OCI-LY1 (cell line): Measurements from ENCODE around the gene ADAMTSL3.

Source experiments
- H2AFZ ChIP-seq: fragments of 200-600 bp; sonication (generic), shearing (Covaris generic); 2 replicates; pipeline ENCODE4 v1.6.0; 2014; ENCODE audit warnings: antibody characterized with exemption, mild to moderate bottlenecking, low read length
- H3F3A ChIP-seq: fragments of 200-600 bp; sonication (generic), shearing (Covaris generic); 2 replicates; pipeline ENCODE4 v1.6.0; 2014; ENCODE audit warnings: mild to moderate bottlenecking, antibody characterized with exemption, low read length, moderate library complexity; ENCODE audit not compliant: insufficient read depth
- H3K27ac ChIP-seq: fragments of 200-600 bp; sonication (generic); 2 replicates; pipeline ENCODE4 v1.5.1; 2014; ENCODE audit warnings: low read length, mixed run types, mild to moderate bottlenecking, low read depth; ENCODE audit not compliant: poor library complexity, severe bottlenecking
- H3K27me3 ChIP-seq: fragments of 200-600 bp; sonication (generic); 2 replicates; pipeline ENCODE4 v1.6.0; 2014; ENCODE audit warnings: antibody characterized with exemption, mild to moderate bottlenecking, low read length, moderate library complexity; ENCODE audit not compliant: insufficient read depth
- H3K36me3 ChIP-seq: fragments of 200-600 bp; sonication (generic); 2 replicates; pipeline ENCODE4 v1.6.1; 2014; ENCODE audit warnings: mild to moderate bottlenecking, antibody characterized with exemption, low read length, moderate library complexity, mixed read lengths; ENCODE audit not compliant: insufficient read depth
- H3K4me1 ChIP-seq: fragments of 200-600 bp; sonication (generic); 2 replicates; pipeline ENCODE4 v1.5.1; 2014; ENCODE audit warnings: mild to moderate bottlenecking, low read length, moderate library complexity; ENCODE audit not compliant: insufficient read depth, severe bottlenecking
- H3K4me2 ChIP-seq: fragments of 200-600 bp; sonication (generic), shearing (Covaris generic); 2 replicates; pipeline ENCODE4 v1.6.1; 2014; ENCODE audit warnings: low read length
- H3K4me3 ChIP-seq: fragments of 200-600 bp; sonication (generic); 2 replicates; pipeline ENCODE4 v1.5.1; 2014; ENCODE audit warnings: low read length, low read depth, mild to moderate bottlenecking, mixed read lengths; ENCODE audit not compliant: poor library complexity, severe bottlenecking
- H3K79me2 ChIP-seq: fragments of 200-600 bp; shearing (Covaris generic); 2 replicates; pipeline ENCODE4 v1.6.1; 2016; ENCODE audit warnings: mixed run types, low read length, mixed read lengths; ENCODE audit not compliant: insufficient read depth
- H3K9ac ChIP-seq: fragments of 200-600 bp; sonication (generic), shearing (Covaris generic); 2 replicates; pipeline ENCODE4 v1.6.1; 2014; ENCODE audit warnings: mild to moderate bottlenecking, low read length, mixed read lengths
- H3K9me2 ChIP-seq: fragments of 200-600 bp; sonication (generic), shearing (Covaris generic); 2 replicates; pipeline ENCODE4 v1.6.1; 2014; ENCODE audit warnings: low read depth, mild to moderate bottlenecking, low read length, mixed read lengths
- H3K9me3 ChIP-seq: fragments of 200-600 bp; shearing (Covaris generic); 2 replicates; pipeline ENCODE4 v1.6.1; 2014; ENCODE audit warnings: low read length, mixed read lengths
- H4K20me1 ChIP-seq: fragments of 200-600 bp; sonication (generic), shearing (Covaris generic); 2 replicates; pipeline ENCODE4 v1.6.0; 2016; ENCODE audit warnings: mild to moderate bottlenecking, low read length; ENCODE audit not compliant: insufficient read depth
- EZH2 ChIP-seq: fragments of 200-600 bp; sonication (generic), shearing (Covaris generic); IDR thresholded peaks from 2 replicates; pipeline ENCODE4 v1.8.0; 2017; ENCODE audit warnings: borderline replicate concordance, mixed run types, mild to moderate bottlenecking, antibody characterized with exemption, low read length, moderate library complexity, mixed read lengths
- TF ChIP-seq, protein P1 (sequence below): fragments of 200-600 bp; sonication (generic), shearing (Covaris generic); IDR thresholded peaks from 2 replicates; pipeline ENCODE4 v1.5.1; 2017; ENCODE audit warnings: mild to moderate bottlenecking, antibody characterized with exemption, low read length, moderate library complexity, mixed read lengths

ADAMTSL3 gene

DNA sequence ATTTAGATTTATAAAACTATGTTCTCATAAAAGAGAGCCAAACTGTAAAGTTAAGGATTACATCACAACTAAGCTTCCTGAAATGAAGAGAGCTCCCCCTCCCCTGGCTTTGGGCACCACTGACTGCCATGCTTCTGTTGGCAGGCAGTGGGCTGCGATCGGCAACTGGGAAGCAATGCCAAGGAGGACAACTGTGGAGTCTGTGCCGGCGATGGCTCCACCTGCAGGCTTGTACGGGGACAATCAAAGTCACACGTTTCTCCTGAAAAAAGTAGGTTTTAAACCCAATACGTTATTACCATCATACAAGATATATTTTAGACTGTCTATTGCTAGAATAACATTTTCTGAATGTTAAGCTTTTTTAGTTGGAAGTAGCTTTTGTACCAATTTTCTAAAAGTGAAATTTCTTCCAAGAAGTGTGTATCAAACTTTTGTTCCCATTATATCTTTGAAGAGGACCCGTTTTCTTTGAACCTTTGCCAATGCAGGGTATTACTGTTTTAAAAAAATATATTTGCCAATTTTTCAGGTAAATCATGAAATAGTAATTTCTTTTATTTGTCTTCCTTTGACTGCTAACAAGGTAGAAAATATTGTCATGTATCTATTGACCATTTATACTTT lies 184.1 kb downstream of the ADAMTSL3 start:
- Histone ChIP-seq H3K9ac (no peak overlapping the region), H3K36me3 (no peaks in the 10 kb centered on the region), H3K4me1 (no peaks in the 10 kb centered on the region), H3F3A (no peaks in the 10 kb centered on the region), H3K4me2 (no peak overlapping the region), H2AFZ (no peak overlapping the region), H4K20me1 (no peaks in the 10 kb centered on the region), H3K27me3 (no peaks in the 10 kb centered on the region), H3K4me3 (no peak overlapping the region), H3K9me3 (no peaks in the 10 kb centered on the region), H3K79me2 (no peaks in the 10 kb centered on the region), H3K27ac (no peak overlapping the region), H3K9me2 (no peaks in the 10 kb centered on the region)
- TF ChIP-seq, protein P1, sequence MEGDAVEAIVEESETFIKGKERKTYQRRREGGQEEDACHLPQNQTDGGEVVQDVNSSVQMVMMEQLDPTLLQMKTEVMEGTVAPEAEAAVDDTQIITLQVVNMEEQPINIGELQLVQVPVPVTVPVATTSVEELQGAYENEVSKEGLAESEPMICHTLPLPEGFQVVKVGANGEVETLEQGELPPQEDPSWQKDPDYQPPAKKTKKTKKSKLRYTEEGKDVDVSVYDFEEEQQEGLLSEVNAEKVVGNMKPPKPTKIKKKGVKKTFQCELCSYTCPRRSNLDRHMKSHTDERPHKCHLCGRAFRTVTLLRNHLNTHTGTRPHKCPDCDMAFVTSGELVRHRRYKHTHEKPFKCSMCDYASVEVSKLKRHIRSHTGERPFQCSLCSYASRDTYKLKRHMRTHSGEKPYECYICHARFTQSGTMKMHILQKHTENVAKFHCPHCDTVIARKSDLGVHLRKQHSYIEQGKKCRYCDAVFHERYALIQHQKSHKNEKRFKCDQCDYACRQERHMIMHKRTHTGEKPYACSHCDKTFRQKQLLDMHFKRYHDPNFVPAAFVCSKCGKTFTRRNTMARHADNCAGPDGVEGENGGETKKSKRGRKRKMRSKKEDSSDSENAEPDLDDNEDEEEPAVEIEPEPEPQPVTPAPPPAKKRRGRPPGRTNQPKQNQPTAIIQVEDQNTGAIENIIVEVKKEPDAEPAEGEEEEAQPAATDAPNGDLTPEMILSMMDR: peak; percentile 43; the same call in 1 of the 2 replicates
- TF ChIP-seq EZH2: no peak

DNA sequence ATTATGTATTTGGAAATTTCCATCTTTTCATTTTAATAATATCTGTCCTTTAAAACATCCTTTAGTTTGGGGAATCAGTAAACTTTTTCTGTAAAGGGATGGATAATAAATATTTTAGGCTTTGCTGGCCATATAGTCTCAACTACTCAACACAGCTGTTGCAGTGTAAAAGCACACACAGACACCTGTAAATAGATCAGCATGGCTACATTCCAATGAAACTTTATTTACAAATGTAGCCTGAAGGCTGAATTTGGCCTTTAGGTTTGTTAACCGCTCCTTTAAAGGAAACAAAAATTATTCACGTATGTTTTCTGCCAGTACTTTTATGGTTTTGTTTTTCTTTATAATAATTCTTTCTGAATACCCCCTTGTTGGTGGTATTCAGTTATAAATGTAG lies 184.8 kb downstream of the ADAMTSL3 start:
- H4K20me1 ChIP-seq: no peaks in the 10 kb centered on the region
- H3K9me2 ChIP-seq: no peaks in the 10 kb centered on the region
- no peaks in the 10 kb centered on the region for H3F3A ChIP-seq
- no peak overlapping the region for H3K4me3 ChIP-seq
- H3K27me3 ChIP-seq: no peaks in the 10 kb centered on the region
- H3K4me1 ChIP-seq: no peaks in the 10 kb centered on the region
- H3K27ac ChIP-seq: no peak overlapping the region
- no peaks in the 10 kb centered on the region for H3K36me3 ChIP-seq
- H3K9ac ChIP-seq: no peak overlapping the region
- no peaks in the 10 kb centered on the region for H3K79me2 ChIP-seq
- TF ChIP-seq, protein P1: no peak
- no peak for TF ChIP-seq EZH2
- H2AFZ ChIP-seq: no peak overlapping the region
- H3K9me3 ChIP-seq: no peaks in the 10 kb centered on the region
- no peak overlapping the region for H3K4me2 ChIP-seq

DNA sequence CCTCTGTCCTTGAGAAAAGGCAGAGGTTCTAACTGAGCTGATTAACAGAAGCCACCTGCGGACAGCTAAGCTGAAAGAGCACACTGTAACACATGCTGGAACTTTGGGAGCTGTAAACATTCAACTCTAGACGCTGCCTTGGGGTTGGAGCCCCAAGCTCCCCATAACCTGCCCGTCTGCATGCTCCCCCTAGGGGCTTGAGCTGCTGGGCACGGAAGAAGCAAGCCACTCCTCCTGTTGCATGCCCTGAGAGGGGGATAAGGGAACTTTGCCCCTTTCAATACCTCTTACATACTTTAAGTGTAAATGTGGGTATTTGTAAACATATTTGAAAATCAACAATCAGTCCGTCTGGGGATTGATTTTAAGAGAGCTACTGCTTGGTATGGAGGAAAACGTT lies 188.4 kb downstream of the ADAMTSL3 start:
- H3F3A ChIP-seq: no peaks in the 10 kb centered on the region
- TF ChIP-seq, protein P1: no peak
- no peak for TF ChIP-seq EZH2
- no peak overlapping the region for H2AFZ ChIP-seq

More for the DNA sequence above, 188.4 kb downstream of the ADAMTSL3 start:
- Histone ChIP-seq H3K27ac (no peak overlapping the region), H3K9ac (no peak overlapping the region), H3K9me3 (no peaks in the 10 kb centered on the region), H3K27me3 (no peaks in the 10 kb centered on the region), H3K9me2 (no peaks in the 10 kb centered on the region), H3K36me3 (no peaks in the 10 kb centered on the region), H3K79me2 (no peaks in the 10 kb centered on the region), H3K4me1 (no peaks in the 10 kb centered on the region), H3K4me3 (no peak overlapping the region), H4K20me1 (no peaks in the 10 kb centered on the region), H3K4me2 (no peak overlapping the region)
